ENCODE data around the gene SPATA32.

GRCh38 chr17:45261577-45262515 lies at the start of gene SPATA32:
- TF ChIP-seq, protein P1, sequence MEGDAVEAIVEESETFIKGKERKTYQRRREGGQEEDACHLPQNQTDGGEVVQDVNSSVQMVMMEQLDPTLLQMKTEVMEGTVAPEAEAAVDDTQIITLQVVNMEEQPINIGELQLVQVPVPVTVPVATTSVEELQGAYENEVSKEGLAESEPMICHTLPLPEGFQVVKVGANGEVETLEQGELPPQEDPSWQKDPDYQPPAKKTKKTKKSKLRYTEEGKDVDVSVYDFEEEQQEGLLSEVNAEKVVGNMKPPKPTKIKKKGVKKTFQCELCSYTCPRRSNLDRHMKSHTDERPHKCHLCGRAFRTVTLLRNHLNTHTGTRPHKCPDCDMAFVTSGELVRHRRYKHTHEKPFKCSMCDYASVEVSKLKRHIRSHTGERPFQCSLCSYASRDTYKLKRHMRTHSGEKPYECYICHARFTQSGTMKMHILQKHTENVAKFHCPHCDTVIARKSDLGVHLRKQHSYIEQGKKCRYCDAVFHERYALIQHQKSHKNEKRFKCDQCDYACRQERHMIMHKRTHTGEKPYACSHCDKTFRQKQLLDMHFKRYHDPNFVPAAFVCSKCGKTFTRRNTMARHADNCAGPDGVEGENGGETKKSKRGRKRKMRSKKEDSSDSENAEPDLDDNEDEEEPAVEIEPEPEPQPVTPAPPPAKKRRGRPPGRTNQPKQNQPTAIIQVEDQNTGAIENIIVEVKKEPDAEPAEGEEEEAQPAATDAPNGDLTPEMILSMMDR (IDR thresholded peaks at IDR 0.05; ENCODE audit: low read depth, low read length, poor library complexity, severe bottlenecking): no peak
- no peak for TF ChIP-seq EZH2phosphoT487 (IDR thresholded peaks at IDR 0.05; ENCODE audit: borderline replicate concordance, low read length)

Data from DOHH2 (cell line).